Trophoblast cell (in vitro differentiated cells and primary cell): ENCODE measurements around the gene MATN4.
A peak's percentile ranks its signal among the peaks of the same experiment; 100 is the strongest.

Experiments used
- DNase-seq, 2 donors: peaks; one replicate each; pipeline ENCODE4 v3.0.0-alpha.2; 2016
- H2AFZ ChIP-seq: 2 replicates; pipeline ENCODE4 v1.6.1; 2013; ENCODE audit warnings: low read length, moderate library complexity, mild to moderate bottlenecking; ENCODE audit not compliant: insufficient read depth, poor library complexity
- H2AK5ac ChIP-seq: 2 replicates; pipeline ENCODE4 v1.6.1; 2013; ENCODE audit warnings: mild to moderate bottlenecking, low read length
- H2BK120ac ChIP-seq: 2 replicates; pipeline ENCODE4 v1.6.1; 2013; ENCODE audit warnings: low read length, mild to moderate bottlenecking, moderate library complexity; ENCODE audit not compliant: insufficient read depth, poor library complexity
- H2BK12ac ChIP-seq: 2 replicates; pipeline ENCODE4 v1.6.1; 2013; ENCODE audit warnings: mild to moderate bottlenecking, low read length, moderate library complexity
- H2BK5ac ChIP-seq: 2 replicates; pipeline ENCODE4 v1.6.1; 2013; ENCODE audit warnings: low read length, low read depth, moderate library complexity, mild to moderate bottlenecking; ENCODE audit not compliant: poor library complexity
- H3K14ac ChIP-seq: 2 replicates; pipeline ENCODE4 v1.6.1; 2013; ENCODE audit warnings: mild to moderate bottlenecking, low read length
- H3K18ac ChIP-seq: 2 replicates; pipeline ENCODE4 v1.6.1; 2013; ENCODE audit warnings: mild to moderate bottlenecking, low read length
- H3K23ac ChIP-seq: 2 replicates; pipeline ENCODE4 v1.6.1; 2013; ENCODE audit warnings: low read length
- H3K27ac ChIP-seq: 2 replicates; pipeline ENCODE4 v1.5.1; 2013; ENCODE audit warnings: low read depth, mild to moderate bottlenecking, inconsistent platforms, low read length, moderate library complexity
- H3K27me3 ChIP-seq: 2 replicates; pipeline ENCODE4 v1.6.1; 2013; ENCODE audit warnings: inconsistent platforms, mild to moderate bottlenecking, low read length, moderate library complexity; ENCODE audit not compliant: insufficient read depth
- H3K36me3 ChIP-seq, 2 experiments: 1 replicate in 1 of 2; 2 replicates in 1 of 2; pipeline ENCODE4 v1.6.1; 2013; ENCODE audit warnings: low read length in 2 of 2, mild to moderate bottlenecking in 2 of 2, moderate library complexity in 1 of 2; ENCODE audit not compliant: insufficient read depth in 2 of 2, control insufficient read depth in 1 of 2
- H3K4ac ChIP-seq: 2 replicates; pipeline ENCODE4 v1.6.1; 2013; ENCODE audit warnings: low read depth, mild to moderate bottlenecking, low read length, moderate library complexity
- H3K4me1 ChIP-seq, 2 experiments: 1 replicate in 1 of 2; 2 replicates in 1 of 2; pipeline ENCODE4 v1.6.1; 2013; ENCODE audit warnings: low read length in 2 of 2, mild to moderate bottlenecking in 2 of 2, moderate library complexity in 1 of 2; ENCODE audit not compliant: insufficient read depth in 2 of 2, control insufficient read depth in 1 of 2
- H3K4me2 ChIP-seq: 2 replicates; pipeline ENCODE4 v1.6.1; 2013; ENCODE audit warnings: inconsistent platforms, mild to moderate bottlenecking, low read length, moderate library complexity
- H3K4me3 ChIP-seq: 2 replicates; pipeline ENCODE4 v1.5.1; 2013; ENCODE audit warnings: mild to moderate bottlenecking, low read depth, low read length, inconsistent platforms
- H3K79me1 ChIP-seq: one replicate; pipeline ENCODE4 v1.6.1; 2013; ENCODE audit warnings: low read length
- H3K79me2 ChIP-seq: 2 replicates; pipeline ENCODE4 v1.6.1; 2013; ENCODE audit warnings: low read length, mild to moderate bottlenecking; ENCODE audit not compliant: control insufficient read depth, insufficient read depth, poor library complexity
- H3K9ac ChIP-seq: 2 replicates; pipeline ENCODE4 v1.6.1; 2013; ENCODE audit warnings: mild to moderate bottlenecking, low read length
- H3K9me3 ChIP-seq: 2 replicates; pipeline ENCODE4 v1.6.1; 2013; ENCODE audit warnings: low read depth, mild to moderate bottlenecking, control low read depth, inconsistent platforms, low read length; ENCODE audit not compliant: insufficient read depth
- H4K12ac ChIP-seq: 2 replicates; pipeline ENCODE4 v1.6.1; 2013; ENCODE audit warnings: low read depth, mild to moderate bottlenecking, low read length, moderate library complexity
- H4K8ac ChIP-seq: 2 replicates; pipeline ENCODE4 v1.6.1; 2013; ENCODE audit warnings: low read depth, mild to moderate bottlenecking, low read length, moderate library complexity
- H4K91ac ChIP-seq: one replicate; pipeline ENCODE4 v1.6.1; 2013; ENCODE audit warnings: low read depth, mild to moderate bottlenecking, low read length, moderate library complexity
- WGBS: extraction: QIAGEN DNeasy Blood & Tissue Kit; methylation state at CpG from one replicate; pipeline ENCODE4 v1.1.7; 2013; ENCODE audit warnings: missing lambda C conversion rate; ENCODE audit not compliant: insufficient read length, insufficient coverage; ENCODE audit errors: extremely low coverage; 5-methylcytosine and 5-hydroxymethylcytosine counted together

Gene MATN4

GRCh38 chr20:45344168-45344860, 36.2 kb upstream of the MATN4 start:
- peak overlapping the region; percentile 66 for H2BK5ac ChIP-seq
- peaks cover 58% of the 10 kb centered on the region for H3K79me1 ChIP-seq
- peaks cover 52 to 70% of the 10 kb centered on the region in 2 experiments for H3K4me1 ChIP-seq
- peak; percentile 92 to 93 for DNase-seq
- H3K79me2 ChIP-seq, result peaks cover 47% of the 10 kb centered on the region
- H2AK5ac ChIP-seq, result peak overlapping the region; percentile 27
- no CpG with 5 or more reads among the region's 9 CpGs for WGBS
- H3K14ac ChIP-seq, result peak overlapping the region; percentile 81
- H3K9me3 ChIP-seq, result no peaks in the 10 kb centered on the region
- peak overlapping the region; percentile 35 for H3K9ac ChIP-seq
- H3K36me3 ChIP-seq, result peaks cover 4 to 10% of the 10 kb centered on the region in 2 experiments
- no peak overlapping the region for H2AFZ ChIP-seq
- H2BK120ac ChIP-seq, result peak overlapping the region; percentile 90
- H4K8ac ChIP-seq, result peak overlapping the region; percentile 48
- H3K4ac ChIP-seq, result peak overlapping the region; percentile 71
- H3K4me2 ChIP-seq, result peak overlapping the region; percentile 70
- peak overlapping the region; percentile 88 for H2BK12ac ChIP-seq
- H3K23ac ChIP-seq, result no peak overlapping the region
- no peak overlapping the region for H3K4me3 ChIP-seq
- H4K91ac ChIP-seq, result peak overlapping the region; percentile 88
- H3K27ac ChIP-seq, result peak overlapping the region; percentile 97
- peak overlapping the region; percentile 45 for H4K12ac ChIP-seq
- H3K27me3 ChIP-seq, result no peaks in the 10 kb centered on the region
- H3K18ac ChIP-seq, result peak overlapping the region; percentile 40

- Histone ChIP-seq H3K27ac (peak overlapping the region; percentile 97), H4K12ac (no peak overlapping the region), H2AFZ (no peak overlapping the region), H3K14ac (peak overlapping the region; percentile 78), H2BK12ac (peak overlapping the region; percentile 94), H4K91ac (peak overlapping the region; percentile 88), H3K9me3 (no peaks in the 10 kb centered on the region), H2BK120ac (peak overlapping the region; percentile 45), H3K4me1 (peaks cover 59 to 77% of the 10 kb centered on the region in 2 experiments), H3K4ac (peak overlapping the region; percentile 17), H4K8ac (no peak overlapping the region), H3K79me1 (peaks cover 63% of the 10 kb centered on the region), H3K9ac (no peak overlapping the region), H2BK5ac (peak overlapping the region; percentile 29), H3K79me2 (peaks cover 54% of the 10 kb centered on the region), H3K36me3 (peaks cover 7 to 14% of the 10 kb centered on the region in 2 experiments), H2AK5ac (peak overlapping the region; percentile 46), H3K4me2 (peak overlapping the region; percentile 70), H3K18ac (peak overlapping the region; percentile 89), H3K4me3 (no peak overlapping the region), H3K27me3 (no peaks in the 10 kb centered on the region), H3K23ac (no peak overlapping the region)
- WGBS, result no CpG with 5 or more reads among the region's 6 CpGs
- no peak for DNase-seq
These were observed 35.6 kb upstream of the MATN4 start for GRCh38 chr20:45343532-45344167.

GRCh38 chr20:45342855-45343531, 34.9 kb upstream of the MATN4 start:
- Histone ChIP-seq H2AK5ac (peak overlapping the region; percentile 46), H3K4ac (peak overlapping the region; percentile 17)

More at GRCh38 chr20:45342855-45343531, 34.9 kb upstream of the MATN4 start:
- H4K12ac ChIP-seq, result no peak overlapping the region
- H3K79me1 ChIP-seq, result peaks cover 63% of the 10 kb centered on the region
- H2BK5ac ChIP-seq, result peak overlapping the region; percentile 29
- H3K4me2 ChIP-seq, result peak overlapping the region; percentile 70
- H3K23ac ChIP-seq, result no peak overlapping the region
- peak overlapping the region; percentile 78 for H3K14ac ChIP-seq
- peaks cover 7 to 14% of the 10 kb centered on the region in 2 experiments for H3K36me3 ChIP-seq
- peak overlapping the region; percentile 45 for H2BK120ac ChIP-seq
- H3K18ac ChIP-seq, result peak overlapping the region; percentile 89
- DNase-seq, result no peak
- H3K9me3 ChIP-seq, result no peaks in the 10 kb centered on the region
- H3K27ac ChIP-seq, result peak overlapping the region; percentile 97
- WGBS, result no CpG with 5 or more reads among the region's 6 CpGs
- H4K91ac ChIP-seq, result peak overlapping the region; percentile 88
- H3K27me3 ChIP-seq, result no peaks in the 10 kb centered on the region
- no peak overlapping the region for H2AFZ ChIP-seq
- H2BK12ac ChIP-seq, result peak overlapping the region; percentile 94
- no peak overlapping the region for H3K4me3 ChIP-seq
- H4K8ac ChIP-seq, result peak overlapping the region; percentile 55
- H3K79me2 ChIP-seq, result peaks cover 55% of the 10 kb centered on the region
- H3K9ac ChIP-seq, result peak overlapping the region; percentile 24
- peaks cover 63 to 81% of the 10 kb centered on the region in 2 experiments for H3K4me1 ChIP-seq
